Neural progenitor cell (in vitro differentiated cells): ENCODE results near the gene CD70. TPM values are rescaled to one million over a fixed set of nuclear protein-coding genes. Genes with fewer than 3 reads are reported as not detected.

Experiments used
- DNase-seq: peaks from one replicate; pipeline ENCODE4 v3.0.0-alpha.2; 2016; ENCODE audit warnings: low spot score
- H2AFZ ChIP-seq: fragments of 200-600 bp; sonication (generic); replicated peaks from 2 replicates; pipeline ENCODE4 v1.6.1; 2016; ENCODE audit warnings: antibody characterized with exemption
- H3F3A ChIP-seq: fragments of 200-600 bp; sonication (generic); 2 replicates; pipeline ENCODE4 v1.6.1; 2016; ENCODE audit warnings: antibody characterized with exemption, low read depth
- H3K27ac ChIP-seq: fragments of 200-600 bp; sonication (generic); 2 replicates; pipeline ENCODE4 v1.5.1; 2016; ENCODE audit warnings: mild to moderate bottlenecking
- H3K27me3 ChIP-seq: fragments of 200-600 bp; sonication (generic); 2 replicates; pipeline ENCODE4 v1.6.1; 2016; ENCODE audit warnings: mild to moderate bottlenecking, moderate library complexity
- H3K36me3 ChIP-seq: fragments of 200-600 bp; sonication (generic); 2 replicates; pipeline ENCODE4 v1.5.1; 2016
- H3K4me1 ChIP-seq: fragments of 200-600 bp; sonication (generic); 2 replicates; pipeline ENCODE4 v1.6.1; 2016; ENCODE audit warnings: mixed run types
- H3K4me2 ChIP-seq: fragments of 200-600 bp; sonication (generic); 2 replicates; pipeline ENCODE4 v1.6.1; 2016
- H3K4me3 ChIP-seq: fragments of 200-600 bp; sonication (generic); 2 replicates; pipeline ENCODE4 v1.5.1; 2016
- H3K79me2 ChIP-seq: fragments of 200-600 bp; sonication (generic); 2 replicates; pipeline ENCODE4 v1.6.1; 2016; ENCODE audit warnings: low read depth
- H3K9ac ChIP-seq: fragments of 200-600 bp; sonication (generic); 2 replicates; pipeline ENCODE4 v1.6.1; 2016
- H3K9me3 ChIP-seq: fragments of 200-600 bp; sonication (generic); 2 replicates; pipeline ENCODE4 v1.5.1; 2016; ENCODE audit warnings: low read depth
- H4K20me1 ChIP-seq: fragments of 200-600 bp; sonication (generic); 2 replicates; pipeline ENCODE4 v1.6.1; 2016; ENCODE audit warnings: low read depth
- H3K27ac Mint-ChIP-seq: 3 replicates; pipeline ENCODE4 v1.8.0; 2021; ENCODE audit warnings: mixed read lengths
- H3K27me3 Mint-ChIP-seq: 2 replicates; pipeline ENCODE4 v1.8.0; 2022; ENCODE audit warnings: low read depth, mild to moderate bottlenecking, inconsistent platforms, moderate library complexity, mixed read lengths; ENCODE audit not compliant: insufficient read depth
- H3K36me3 Mint-ChIP-seq: 3 replicates; pipeline ENCODE4 v1.8.0; 2021; ENCODE audit warnings: mixed read lengths
- H3K4me1 Mint-ChIP-seq: 3 replicates; pipeline ENCODE4 v1.8.0; 2021; ENCODE audit warnings: mixed read lengths
- H3K4me3 Mint-ChIP-seq: 3 replicates; pipeline ENCODE4 v1.8.0; 2021; ENCODE audit warnings: mild to moderate bottlenecking, moderate library complexity, mixed read lengths
- H3K9me3 Mint-ChIP-seq: 3 replicates; pipeline ENCODE4 v1.8.0; 2020; ENCODE audit warnings: mixed read lengths
- CTCF ChIP-seq: fragments of 200-600 bp; sonication (generic); IDR thresholded peaks from 2 replicates; pipeline ENCODE4 v1.5.1; 2017; ENCODE audit warnings: antibody characterized with exemption, mild to moderate bottlenecking
- EZH2 ChIP-seq: fragments of 200-600 bp; sonication (generic); IDR thresholded peaks from 2 replicates; pipeline ENCODE4 v1.6.1; 2017; ENCODE audit warnings: antibody characterized with exemption, mild to moderate bottlenecking, moderate library complexity
- EZH2phosphoT487 ChIP-seq: fragments of 200-600 bp; sonication (generic); IDR thresholded peaks from 2 replicates; pipeline ENCODE4 v1.6.1; 2017; ENCODE audit warnings: antibody characterized with exemption
- small RNA-seq: library from RNA; depleted of rRNA; stranded (forward); fragments of <200 nt; gene quantifications from one replicate; pipeline ENCODE3, GENCODE V24; 2015
- total RNA-seq: library from RNA; depleted of rRNA; stranded (reverse); fragments of >200 nt; gene quantifications from 2 replicates; pipeline ENCODE4 v1.2.3, GENCODE V29; 2015; ENCODE audit warnings: low replicate concordance

The CD70 gene
- total RNA-seq, 1 donor from 2014 or later, result not detected

DNA sequence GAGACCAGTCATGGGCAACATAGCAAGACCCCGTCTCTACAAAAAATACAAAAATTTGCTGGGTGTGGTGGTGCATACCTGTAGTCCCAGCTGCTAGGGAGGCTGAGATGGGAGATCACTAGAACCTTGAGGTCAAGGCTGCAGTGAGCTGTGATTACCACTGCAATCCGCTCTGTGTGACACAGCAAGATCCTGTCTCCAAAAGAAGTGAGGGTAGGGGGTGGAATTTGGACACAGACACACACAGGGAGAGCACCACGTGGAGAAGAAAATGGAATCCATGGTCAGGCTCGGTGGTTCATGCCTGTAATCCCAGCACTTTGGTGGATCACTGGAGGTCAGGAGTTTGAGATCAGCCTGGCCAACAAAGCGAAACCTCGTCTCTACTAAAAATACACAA lies 51.4 kb downstream of the CD70 start:
- no peak overlapping the region for H3K27ac Mint-ChIP-seq
- Histone ChIP-seq H4K20me1 (no peaks in the 10 kb centered on the region), H3K4me2 (no peak overlapping the region), H3K27me3 (peaks cover 17% of the 10 kb centered on the region), H3K36me3 (no peaks in the 10 kb centered on the region), H3K4me1 (no peaks in the 10 kb centered on the region), H3K27ac (no peak overlapping the region), H3K9me3 (peaks cover 5% of the 10 kb centered on the region), H3K79me2 (no peaks in the 10 kb centered on the region), H3K4me3 (no peak overlapping the region), H2AFZ (no peak overlapping the region), H3F3A (no peaks in the 10 kb centered on the region), H3K9ac (no peak overlapping the region)
- H3K36me3 Mint-ChIP-seq, result no peaks in the 10 kb centered on the region
- H3K27me3 Mint-ChIP-seq, result peaks cover 31% of the 10 kb centered on the region
- no peak for DNase-seq
- H3K4me1 Mint-ChIP-seq, result peaks cover under 1% of the 10 kb centered on the region
- TF ChIP-seq EZH2 (no peak), EZH2phosphoT487 (no peak), CTCF (no peak)
- no peaks in the 10 kb centered on the region for H3K9me3 Mint-ChIP-seq
- no peak overlapping the region for H3K4me3 Mint-ChIP-seq

Small RNA genes lying within 50 kb of the gene (small RNA-seq; reads per million reads assigned to genes)
- not detected for gene RF00019

Other genes with a start within 250 kb of the CD70 start
- 28.0 and 73.6 TPM in 2 replicates for gene CLPP, start 229.6 kb downstream of the CD70 start, total RNA-seq
- 19.7 and 94.7 TPM in 2 replicates for gene ALKBH7, start 218.4 kb downstream of the CD70 start, total RNA-seq
- 0.92 and 2.7 TPM in 2 replicates for gene PSPN, start 215.2 kb downstream of the CD70 start, total RNA-seq
- 36.9 and 46.9 TPM in 2 replicates for gene GTF2F1, start 198.0 kb downstream of the CD70 start, total RNA-seq
- 136 and 283 TPM in 2 replicates for gene KHSRP, start 166.3 kb downstream of the CD70 start, total RNA-seq
- 0.46 TPM in 1 of 2 replicates, not detected in the other for gene SLC25A41, start 157.4 kb downstream of the CD70 start, total RNA-seq
- 16.0 and 57.2 TPM in 2 replicates for gene SLC25A23, start 131.4 kb downstream of the CD70 start, total RNA-seq
- 1.2 and 1.3 TPM in 2 replicates for gene CRB3, start 126.9 kb downstream of the CD70 start, total RNA-seq
- 0.19 TPM in 1 of 2 replicates, not detected in the other for gene DENND1C, start 109.4 kb downstream of the CD70 start, total RNA-seq
- gene TUBB4A, start 88.8 kb downstream of the CD70 start, total RNA-seq, result 2.4 and 7.3 TPM in 2 replicates
- 0.28 and 1.7 TPM in 2 replicates for gene TNFSF9, start 60.1 kb downstream of the CD70 start, total RNA-seq
- gene TNFSF14, start 79.0 kb upstream of the CD70 start, total RNA-seq, result not detected in 2 replicates
- gene C3, start 129.5 kb upstream of the CD70 start, total RNA-seq, result 0.25 and 1.5 TPM in 2 replicates
- 38.3 and 55.3 TPM in 2 replicates for gene GPR108, start 146.4 kb upstream of the CD70 start, total RNA-seq
- gene TRIP10, start 148.5 kb upstream of the CD70 start, total RNA-seq, result 53.0 and 57.2 TPM in 2 replicates
- 0.65 and 1.5 TPM in 2 replicates for gene SH2D3A, start 176.3 kb upstream of the CD70 start, total RNA-seq
- gene VAV1, start 181.6 kb upstream of the CD70 start, total RNA-seq, result 0.15 TPM in 1 of 2 replicates, not detected in the other